GM18907 (cell line): Measurements from ENCODE around the gene CRBN.

Experiments used
- ATAC-seq: cut with Tn5 transposase; IDR thresholded peaks from one replicate; pipeline ENCODE4 v1.9.1; 2021; ENCODE audit warnings: mild to moderate bottlenecking, moderate library complexity; ENCODE audit not compliant: unreplicated experiment

Gene CRBN

DNA sequence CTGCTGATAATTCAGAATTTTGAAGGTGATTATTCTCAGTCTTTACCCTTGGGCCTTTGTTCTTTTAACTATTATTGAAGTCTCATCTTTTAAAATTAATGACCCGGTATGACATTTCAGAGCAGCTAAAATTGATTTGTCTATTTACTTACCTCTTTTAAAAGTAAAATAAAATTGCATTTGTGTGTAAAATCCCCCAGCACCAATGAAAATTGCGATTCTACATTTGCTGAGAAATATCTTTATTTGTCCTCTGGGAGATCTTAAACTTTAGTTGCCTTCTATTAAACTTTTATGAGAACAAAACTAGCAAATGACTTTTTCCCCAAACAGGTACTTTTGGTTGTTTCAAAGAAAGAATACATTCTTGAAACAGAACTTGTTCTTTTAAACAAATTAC lies 61.8 kb downstream of the CRBN start:
- no peak for ATAC-seq

DNA sequence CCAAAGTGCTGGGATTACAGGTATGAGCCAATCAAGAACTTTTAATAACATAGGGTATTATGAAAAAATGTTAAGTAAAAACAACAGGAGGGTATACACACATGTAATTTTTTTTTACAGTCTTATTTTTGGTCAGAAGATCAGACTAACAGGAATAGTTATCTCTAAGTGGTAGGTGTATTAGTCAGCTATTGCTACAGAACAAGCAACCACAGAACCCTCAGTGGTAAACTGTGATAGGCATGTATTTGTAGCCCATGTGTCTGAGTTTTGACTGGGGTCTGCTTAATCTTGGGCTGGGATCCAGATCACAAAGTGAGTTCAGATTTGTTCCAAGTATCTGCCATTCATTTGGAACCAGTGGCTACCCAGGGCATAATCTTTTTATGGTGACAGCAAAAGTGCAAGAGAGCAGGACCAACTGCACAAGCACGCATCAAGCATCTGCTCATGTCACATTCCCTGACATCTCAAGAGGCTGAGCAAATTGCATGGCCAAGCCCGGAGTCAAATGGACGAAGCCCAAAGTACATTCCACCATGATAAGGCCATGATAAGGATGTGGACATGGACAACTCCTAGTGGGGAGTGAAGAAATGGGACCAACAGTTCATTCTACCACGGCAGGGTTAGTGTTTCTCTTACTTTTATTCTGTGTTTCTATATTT lies 66.3 kb downstream of the CRBN start:
- no peak for ATAC-seq

DNA sequence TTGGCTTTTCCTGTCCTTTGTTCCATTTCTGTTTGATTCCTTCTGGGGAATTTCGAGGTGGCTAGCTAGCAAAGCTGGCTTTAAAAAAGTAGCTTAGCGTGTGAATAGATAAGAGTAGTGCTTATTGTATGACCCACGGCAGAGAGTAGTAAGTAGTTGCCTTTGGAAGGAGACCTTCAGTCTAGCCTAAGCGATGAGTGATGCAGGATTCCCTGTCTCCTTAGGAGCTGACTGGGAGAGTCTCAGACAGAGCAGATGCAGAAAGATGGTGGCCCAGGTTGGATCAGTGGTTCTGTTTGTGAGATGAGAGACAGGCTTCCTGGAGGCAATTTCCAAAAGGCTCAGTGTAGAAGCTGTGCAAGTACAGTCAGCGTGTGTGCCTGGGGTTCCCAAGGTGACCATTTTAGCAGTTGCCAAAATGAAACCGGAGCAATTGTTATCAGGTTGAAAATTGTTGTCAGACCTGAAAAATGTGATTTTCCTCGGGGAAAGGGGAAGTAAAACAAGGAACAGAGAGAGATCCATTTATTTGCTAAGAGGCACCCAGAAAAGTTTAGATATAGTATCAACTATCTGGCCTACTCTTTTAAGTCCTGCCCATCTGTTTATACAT lies 68.6 kb downstream of the CRBN start:
- no peak for ATAC-seq

DNA sequence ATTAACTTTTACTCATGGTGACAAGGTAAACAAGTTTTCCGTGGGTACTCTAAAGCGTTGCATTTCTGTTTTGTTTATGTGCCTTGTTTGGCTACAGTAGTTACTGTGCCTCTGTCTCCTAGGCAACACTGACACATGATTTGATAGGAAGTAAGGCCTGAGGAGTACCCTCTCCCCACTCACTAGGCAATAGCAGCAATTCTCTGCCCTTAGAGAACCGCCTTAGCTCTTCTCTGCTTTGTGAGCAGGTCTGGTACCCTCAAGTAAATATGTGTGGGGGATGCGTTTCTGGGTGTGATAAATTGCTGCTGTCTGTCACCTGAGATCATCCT lies 69.2 kb downstream of the CRBN start, which contains the start of gene IL5RA:
Gene IL5RA (minus strand): TSS at position 76 of the 332 bp plus-strand sequence. CDS start 5,390 bp downstream, outside the sequence.
- no peak for ATAC-seq

DNA sequence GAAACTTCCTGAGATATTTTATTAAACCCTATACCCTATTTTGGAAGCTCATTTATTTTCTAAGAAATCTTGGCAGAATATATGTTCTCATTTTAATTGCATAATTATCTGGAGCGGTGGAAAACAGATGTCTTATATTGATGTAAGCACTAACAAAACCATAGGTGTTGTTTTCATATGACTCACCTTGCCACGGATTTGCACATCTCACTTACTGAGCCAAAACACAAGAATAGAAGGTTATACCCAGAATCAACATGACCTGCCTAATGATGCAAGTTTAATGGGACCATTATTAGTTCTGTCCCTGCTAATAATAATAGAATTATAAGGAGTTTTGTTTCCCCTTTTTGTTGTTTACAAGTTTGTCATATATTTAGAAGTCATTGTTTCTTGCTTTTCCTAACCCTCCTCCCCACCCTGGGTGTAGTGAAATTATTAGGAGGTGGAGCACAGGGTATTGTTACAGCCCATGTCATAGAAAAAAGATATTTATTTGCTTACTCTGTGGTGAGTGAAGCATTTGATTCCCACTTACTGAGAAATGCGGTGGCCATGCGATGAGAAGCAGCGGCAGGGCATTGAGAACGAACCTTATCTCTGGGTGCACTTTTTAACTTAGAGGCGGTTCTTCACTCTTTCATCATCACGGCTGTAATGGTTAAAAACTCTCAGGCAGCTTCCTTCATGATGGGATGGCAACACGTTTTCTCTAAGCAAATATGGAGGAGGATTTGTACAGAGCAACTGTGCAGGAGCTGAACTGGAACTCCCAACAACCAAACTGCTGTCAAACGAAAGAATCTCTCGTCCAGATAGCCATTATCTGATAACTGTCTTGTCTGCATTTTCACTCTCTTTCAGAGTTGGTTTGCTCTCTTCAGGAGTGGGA lies 69.8 kb downstream of the CRBN start:
- peak; percentile 65 for ATAC-seq

DNA sequence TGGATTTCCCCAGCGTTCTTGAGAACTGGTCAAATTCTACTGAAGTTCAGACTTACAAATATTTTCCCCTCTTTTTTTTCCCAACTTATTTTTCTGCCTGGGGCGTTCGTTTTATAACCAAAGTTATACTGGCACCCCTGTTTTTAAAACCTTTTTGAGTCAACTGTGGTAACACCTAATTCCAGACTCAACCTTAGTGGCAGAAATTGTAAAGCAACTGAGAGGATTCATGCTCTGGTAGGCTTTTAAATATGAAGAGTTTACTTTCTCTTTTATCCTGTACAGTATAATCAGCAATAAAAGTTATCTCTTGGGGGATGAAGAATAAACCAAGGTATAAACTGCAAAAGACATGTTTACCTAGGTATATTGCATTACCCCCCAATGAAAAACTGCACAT lies 71.6 kb downstream of the CRBN start:
- ATAC-seq: no peak

DNA sequence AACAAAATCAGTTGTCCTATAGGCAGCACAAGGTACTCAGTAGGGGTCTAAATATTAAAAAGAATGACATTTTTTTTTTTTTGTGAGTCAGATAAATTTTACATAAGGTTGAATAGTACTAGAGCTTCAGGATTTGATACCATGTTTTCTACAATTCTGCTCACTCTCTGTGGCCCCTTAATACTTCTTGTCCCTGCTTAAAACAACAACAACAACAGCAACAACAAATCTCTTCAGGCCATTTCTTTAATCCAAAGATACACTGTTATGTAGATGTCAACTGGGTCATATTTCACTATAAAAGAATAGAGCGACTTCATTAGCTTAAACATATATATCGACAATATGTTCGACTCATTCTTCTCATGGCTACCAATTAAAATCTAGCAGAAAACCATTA lies 72.3 kb downstream of the CRBN start:
- no peak for ATAC-seq

DNA sequence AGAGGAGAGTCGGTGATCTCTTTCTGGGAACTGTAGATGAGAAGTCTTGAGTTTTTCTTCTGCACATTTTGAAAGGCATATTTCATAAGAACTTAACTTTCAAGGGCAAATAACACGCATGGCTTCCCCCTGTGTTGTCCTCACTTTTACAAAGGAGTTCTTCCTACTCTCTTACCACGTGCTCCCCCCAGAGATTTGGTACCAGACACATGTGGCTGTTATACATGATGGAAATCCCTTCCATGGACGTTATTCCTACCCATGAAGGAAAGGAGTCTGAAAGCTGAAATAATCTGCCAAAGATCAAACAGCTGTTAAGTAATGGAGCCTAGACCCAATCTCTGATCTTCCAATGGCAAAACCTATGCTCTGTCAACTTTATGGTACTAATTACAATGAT lies 73.7 kb downstream of the CRBN start:
- no peak for ATAC-seq

DNA sequence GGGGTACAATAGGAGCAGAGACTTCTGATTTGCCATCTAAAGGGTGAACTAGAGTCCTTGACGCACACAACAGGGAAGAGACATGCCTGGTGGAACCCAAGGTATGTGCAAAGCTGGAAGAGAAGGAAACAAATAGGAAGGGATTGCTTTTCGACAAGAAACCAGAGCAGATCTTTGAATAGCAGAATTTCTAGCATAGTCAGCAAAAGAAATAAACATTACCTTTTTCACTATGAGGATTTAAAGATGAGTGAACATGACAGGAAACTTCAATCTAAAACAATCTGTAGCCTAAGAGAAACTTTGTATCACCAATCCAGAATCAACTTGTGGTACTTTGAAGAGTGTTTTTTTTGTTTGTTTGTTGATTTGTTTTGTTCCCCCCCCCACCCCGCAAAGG lies 74.2 kb downstream of the CRBN start:
- no peak for ATAC-seq

DNA sequence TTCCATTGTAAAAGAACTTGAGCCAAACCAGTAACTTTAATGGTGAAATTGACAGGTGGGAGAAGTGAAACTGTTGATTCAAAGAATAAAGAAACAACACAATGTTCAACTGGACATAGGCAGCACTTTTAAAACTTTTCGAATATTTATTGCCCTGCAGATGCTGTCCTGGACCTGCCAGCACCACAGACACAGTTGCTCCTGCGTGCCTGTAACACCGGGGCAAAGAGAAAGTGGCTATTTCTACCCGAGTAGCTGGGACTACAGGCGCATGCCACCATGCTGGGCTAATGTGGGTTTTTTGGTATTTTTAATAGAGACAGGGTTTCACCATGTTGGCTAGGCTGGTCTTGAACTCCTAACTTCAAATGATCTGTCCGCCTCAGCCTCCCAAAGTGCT lies 76.7 kb downstream of the CRBN start:
- no peak for ATAC-seq

DNA sequence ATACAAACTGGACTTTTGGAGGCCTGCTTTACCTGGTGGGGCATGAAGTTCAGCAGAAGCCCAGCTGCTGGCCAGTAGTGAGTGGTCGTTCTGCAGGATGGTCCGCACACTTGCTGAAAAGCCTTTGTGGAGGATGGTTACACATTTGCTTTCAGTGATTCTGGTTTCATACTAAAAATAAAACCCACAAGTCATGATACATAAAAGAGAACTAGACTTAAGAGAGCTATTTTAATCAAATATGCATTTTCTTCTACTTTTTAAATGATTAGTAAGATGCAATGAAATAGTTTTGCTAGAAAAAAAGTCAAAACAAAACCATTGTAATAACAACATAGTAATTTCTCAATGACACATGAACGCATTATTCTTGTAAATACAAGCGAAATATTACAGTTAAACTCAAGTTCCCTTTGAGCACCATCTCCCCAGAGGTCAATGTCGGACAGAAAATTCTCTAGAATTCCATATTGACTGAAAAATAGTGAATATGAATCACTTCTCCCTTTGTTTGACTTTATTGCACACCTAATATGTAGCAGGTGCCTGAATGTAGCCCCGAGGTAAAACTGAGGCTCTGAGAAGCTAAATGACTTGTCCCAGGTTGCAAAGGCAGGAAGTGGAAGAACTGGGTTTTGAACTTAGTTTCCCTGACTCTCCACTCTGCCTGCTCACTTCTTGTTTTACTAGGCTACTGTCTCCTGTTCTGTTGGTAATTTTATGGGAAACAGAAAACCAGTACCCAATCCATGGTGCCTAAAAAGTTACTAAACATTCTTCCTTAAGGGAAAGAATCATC lies 77.6 kb downstream of the CRBN start:
- ATAC-seq: no peak
